ENCODE data around the gene MESP1.

Gene MESP1

DNA sequence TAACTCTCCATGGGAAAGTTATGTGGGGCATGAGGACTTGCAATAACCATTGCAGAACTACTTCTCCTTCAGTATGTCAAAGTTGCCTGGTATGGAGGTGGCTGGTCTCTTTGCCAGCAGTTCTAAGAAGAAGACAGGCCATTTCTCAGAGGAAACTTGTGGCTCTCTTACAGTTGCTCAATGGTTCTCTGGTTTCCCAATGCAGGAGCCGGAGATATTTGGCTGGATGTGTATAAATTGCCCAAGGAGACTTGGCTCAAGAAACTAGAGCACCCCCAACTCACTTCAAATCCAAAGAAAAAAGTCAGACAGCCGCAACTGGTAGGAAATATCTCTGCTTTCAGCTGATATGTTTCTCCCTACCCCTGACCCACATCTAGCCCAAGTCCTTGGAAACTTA, 36.3 kb downstream of the MESP1 start:
- DNase-seq (ENCODE audit: low read depth): no peak

DNA sequence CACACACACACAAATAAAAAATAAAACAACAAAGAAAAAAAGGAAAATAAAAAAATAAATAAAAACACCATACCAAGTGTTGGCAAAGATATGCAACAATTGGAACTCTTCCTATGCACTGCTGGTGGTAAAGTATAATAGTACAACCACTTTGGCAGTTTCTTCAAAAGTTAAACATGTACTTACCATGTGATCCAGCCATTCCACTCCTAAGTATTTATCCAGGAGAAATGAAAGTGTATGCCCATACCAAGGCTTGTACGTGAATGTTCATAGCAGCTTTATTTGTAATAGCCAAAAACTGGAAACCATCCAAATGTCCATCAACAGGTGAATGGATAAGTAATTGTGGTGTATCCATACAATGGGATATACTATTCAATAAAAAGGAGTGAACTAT, 43.5 kb downstream of the MESP1 start:
- DNase-seq (ENCODE audit: low read depth): no peak

DNA sequence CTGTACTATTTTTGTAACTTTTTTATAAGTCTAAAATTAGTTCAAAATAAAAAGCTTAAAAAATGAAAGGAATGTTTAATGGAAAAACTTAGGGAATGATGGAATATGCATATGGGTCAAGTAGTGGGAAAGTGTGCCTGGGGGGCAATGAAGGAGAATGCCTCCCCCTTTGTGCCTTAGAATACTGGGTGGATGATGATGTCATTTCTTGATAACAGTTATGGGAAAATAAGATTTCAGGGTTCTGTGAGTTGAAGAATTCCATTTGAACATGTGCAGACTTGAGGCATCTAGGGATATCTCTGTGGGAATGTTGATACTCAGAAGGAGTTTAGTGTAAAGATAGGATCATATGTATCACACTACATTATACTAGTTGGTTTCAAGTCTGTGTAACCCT, 46.6 kb downstream of the MESP1 start:
- no peak for DNase-seq (ENCODE audit: low read depth)
